Hypothalamus (tissue), 51 donors: Measurements from ENCODE around the gene MAPK9.
"Not testable (repeated sequence)": the region's sequence is repeated elsewhere in the genome, so short reads cannot be mapped to it uniquely, and the experiment has no call there.

ENCODE experiments used
- DNase-seq, 51 donors: peaks; one replicate each; lab custom pipeline; 2025; lab: John Stamatoyannopoulos, UW

Gene MAPK9

GRCh38 chr5:180299014-180299413 lies 7.1 kb upstream of the MAPK9 start:
- not testable (repeated sequence) for DNase-seq

GRCh38 chr5:180297587-180298282 lies 5.9 kb upstream of the MAPK9 start:
- DNase-seq = no peak

- DNase-seq = no peak
Observed at GRCh38 chr5:180296771-180297170, 4.9 kb upstream of the MAPK9 start.

- no peak for DNase-seq
Observed at GRCh38 chr5:180294913-180295555, 3.2 kb upstream of the MAPK9 start.

GRCh38 chr5:180294411-180294810 lies 2.5 kb upstream of the MAPK9 start:
- peak in 1 of 51 donors; percentile 13 for DNase-seq

GRCh38 chr5:180291234-180291940 lies 496 bp downstream of the MAPK9 start:
- DNase-seq = peak in 7 of 51 donors; percentile 25 to 51 (median 44)

- DNase-seq = peak in 1 of 51 donors; percentile 18
Observed at GRCh38 chr5:180290568-180291233, 1.2 kb downstream of the MAPK9 start.

GRCh38 chr5:180289966-180290365 lies 1.9 kb downstream of the MAPK9 start:
- no peak for DNase-seq

GRCh38 chr5:180289433-180289832 lies 2.5 kb downstream of the MAPK9 start:
- no peak for DNase-seq

GRCh38 chr5:180287868-180288267 lies 4.0 kb downstream of the MAPK9 start:
- no peak for DNase-seq

GRCh38 chr5:180287404-180287803 lies 4.5 kb downstream of the MAPK9 start:
- DNase-seq = no peak

GRCh38 chr5:180284149-180284548 lies 7.7 kb downstream of the MAPK9 start:
- peak in 31 of 51 donors; percentile 7 to 74 (median 40) for DNase-seq

- DNase-seq = no peak
Observed at GRCh38 chr5:180283026-180283615, 8.8 kb downstream of the MAPK9 start.

- DNase-seq = no peak
Observed at GRCh38 chr5:180282281-180282680, 9.6 kb downstream of the MAPK9 start.

GRCh38 chr5:180281706-180282105 lies 10.2 kb downstream of the MAPK9 start:
- no peak for DNase-seq

GRCh38 chr5:180274695-180275094 lies 17.2 kb downstream of the MAPK9 start:
- DNase-seq = no peak

- DNase-seq = no peak
Observed at GRCh38 chr5:180271221-180271620, 20.7 kb downstream of the MAPK9 start.

GRCh38 chr5:180259260-180259611 lies 32.6 kb downstream of the MAPK9 start:
- no peak for DNase-seq

- DNase-seq = no peak
Observed at GRCh38 chr5:180253036-180253824, 38.7 kb downstream of the MAPK9 start.

GRCh38 chr5:180251887-180252286 lies 40.0 kb downstream of the MAPK9 start:
- no peak for DNase-seq
